Activated naive CD4-positive, alpha-beta T cell treated with anti-CD3 and anti-CD28 coated beads for 36 hours (primary cell): ENCODE data around the gene CDKN2B-AS1. TPM values are rescaled to one million over a fixed set of nuclear protein-coding genes. Genes with fewer than 3 reads are reported as not detected.

Source experiments
- CTCF ChIA-PET: fragments of 350-600 bp; sonication (Branson Sonifier 250); formaldehyde crosslinking; loops from one replicate; lab custom pipeline; 2021; ENCODE audit warnings: antibody characterized with exemption; lab: Charles Lee
- DNase-seq: peaks from one replicate; pipeline ENCODE4 v3.0.0-alpha.2; 2020
- H3K27ac Mint-ChIP-seq: one replicate; pipeline ENCODE4 v1.8.0; 2021; ENCODE audit warnings: mild to moderate bottlenecking, mixed read lengths
- H3K27me3 Mint-ChIP-seq: one replicate; pipeline ENCODE4 v1.8.0; 2021; ENCODE audit warnings: low read depth, mixed read lengths
- H3K36me3 Mint-ChIP-seq: one replicate; pipeline ENCODE4 v1.8.0; 2021; ENCODE audit warnings: low read depth, mixed read lengths
- H3K4me1 Mint-ChIP-seq: one replicate; pipeline ENCODE4 v1.8.0; 2021; ENCODE audit warnings: low read depth, mixed read lengths
- H3K4me3 Mint-ChIP-seq: one replicate; pipeline ENCODE4 v1.8.0; 2021; ENCODE audit warnings: mild to moderate bottlenecking, moderate library complexity, mixed read lengths
- H3K9me3 Mint-ChIP-seq: one replicate; pipeline ENCODE4 v1.8.0; 2021; ENCODE audit warnings: mixed read lengths
- intact Hi-C: fragments of 100-400 bp; cut with micrococcal nuclease; formaldehyde crosslinking; loops from one replicate; pipeline ENCODE4 v1.15.1; 2023
- total RNA-seq, 2 experiments: library from RNA; stranded (reverse); gene quantifications; one replicate each; pipeline ENCODE4 v1.2.3, GENCODE V29; 2021

CDKN2B-AS1 gene
- total RNA-seq, 2 experiments from 2014 or later: 0.24 TPM; not detected in 1

DNA sequence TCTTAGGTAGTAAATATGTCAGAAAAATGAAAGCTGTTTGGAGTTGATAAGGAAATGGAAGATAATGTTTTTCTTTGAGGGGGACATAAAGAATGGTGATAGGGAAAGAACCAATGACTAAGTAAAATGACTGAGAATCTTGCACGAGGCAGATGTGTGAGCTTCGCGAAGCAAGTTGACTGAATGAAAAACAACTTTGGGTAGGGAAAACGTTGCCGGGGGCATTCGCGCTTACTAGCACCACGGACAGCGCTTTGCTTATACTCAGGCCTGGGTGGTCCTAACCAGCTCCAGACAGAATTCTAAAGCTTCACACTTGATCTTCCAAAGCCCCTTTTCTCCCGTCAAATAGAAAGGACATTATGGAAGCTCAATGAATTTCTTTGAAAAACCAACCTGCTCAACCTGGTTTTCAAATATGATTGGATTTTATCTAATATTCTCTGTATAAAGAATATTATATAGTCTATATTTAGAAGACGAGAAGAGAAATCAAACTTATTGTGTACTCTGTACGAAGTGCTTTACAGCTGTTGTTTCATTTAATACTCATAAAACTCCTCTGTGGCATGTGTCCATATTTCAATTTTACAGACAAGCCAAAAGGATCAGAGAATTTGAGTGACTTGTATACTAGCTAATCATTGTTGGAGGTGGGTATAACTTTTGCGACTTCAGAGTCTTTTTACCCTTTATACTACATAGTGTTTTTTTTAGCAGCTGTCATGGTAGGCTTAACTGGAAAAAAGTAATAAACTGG is 16.5 kb downstream of the CDKN2B-AS1 start:
- DNase-seq: peak; percentile 40
- peaks cover 42% of the 10 kb centered on the region for H3K27me3 Mint-ChIP-seq

GRCh38 chr9:22022396-22022795 is 27.8 kb downstream of the CDKN2B-AS1 start:
- peaks cover 9% of the 10 kb centered on the region for H3K9me3 Mint-ChIP-seq
- no peaks in the 10 kb centered on the region for H3K36me3 Mint-ChIP-seq
- no peak overlapping the region for H3K27ac Mint-ChIP-seq
- DNase-seq: no peak
- peaks cover 52% of the 10 kb centered on the region for H3K27me3 Mint-ChIP-seq
- CTCF ChIA-PET: no interaction called here
- no peaks in the 10 kb centered on the region for H3K4me1 Mint-ChIP-seq
- intact Hi-C loops: no loop called here
- no peak overlapping the region for H3K4me3 Mint-ChIP-seq

More for the DNA sequence above, 16.5 kb downstream of the CDKN2B-AS1 start:
- intact Hi-C loops: no loop called here
- Mint-ChIP-seq H3K9me3 (peaks cover under 1% of the 10 kb centered on the region), H3K36me3 (no peaks in the 10 kb centered on the region), H3K4me1 (peaks cover 8% of the 10 kb centered on the region), H3K4me3 (no peak overlapping the region), H3K27ac (no peak overlapping the region)
- CTCF ChIA-PET: interaction anchor here (0.8 to 1.8 kb wide), 10 partner anchors 8 to 199 kb away, joined by 3 to 8 read pairs (median 3); no protein-coding TSS in a partner anchor

- H3K27ac Mint-ChIP-seq: no peak overlapping the region
- H3K36me3 Mint-ChIP-seq: no peaks in the 10 kb centered on the region
- H3K27me3 Mint-ChIP-seq: peaks cover 39% of the 10 kb centered on the region
- no peaks in the 10 kb centered on the region for H3K9me3 Mint-ChIP-seq
- no peaks in the 10 kb centered on the region for H3K4me1 Mint-ChIP-seq
- H3K4me3 Mint-ChIP-seq: no peak overlapping the region
- CTCF ChIA-PET: interaction anchor here (0.7 to 1.4 kb wide), 2 partner anchors 11 to 712 kb away, joined by 3 read pairs; no protein-coding TSS in a partner anchor
- DNase-seq: no peak
- intact Hi-C loops: no loop called here
Observed at GRCh38 chr9:22026696-22027095, 32.1 kb downstream of the CDKN2B-AS1 start.

DNA sequence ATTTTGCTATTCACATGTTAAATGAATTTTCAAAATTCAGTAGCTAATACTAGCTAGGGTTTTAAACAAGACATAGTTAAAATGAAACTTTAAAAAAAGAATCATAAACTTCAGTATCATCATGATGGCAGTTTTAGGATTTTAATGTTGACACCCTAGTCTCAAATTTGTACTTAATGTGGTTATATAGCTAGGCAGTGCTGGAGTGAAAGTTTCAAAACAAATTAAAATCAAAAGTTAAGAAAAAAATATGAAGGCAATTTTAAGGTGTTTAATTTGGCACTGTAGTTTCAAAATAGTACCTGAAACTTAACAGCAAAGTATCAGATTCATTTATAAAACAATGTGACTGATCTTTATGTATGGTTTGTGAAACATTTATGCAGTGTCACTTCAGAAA is 33.8 kb downstream of the CDKN2B-AS1 start:
- no peaks in the 10 kb centered on the region for H3K9me3 Mint-ChIP-seq
- CTCF ChIA-PET: interaction anchor here (1.1 to 1.5 kb wide), 3 partner anchors 9 to 215 kb away, joined by 3 to 4 read pairs (median 3); no protein-coding TSS in a partner anchor

DNA sequence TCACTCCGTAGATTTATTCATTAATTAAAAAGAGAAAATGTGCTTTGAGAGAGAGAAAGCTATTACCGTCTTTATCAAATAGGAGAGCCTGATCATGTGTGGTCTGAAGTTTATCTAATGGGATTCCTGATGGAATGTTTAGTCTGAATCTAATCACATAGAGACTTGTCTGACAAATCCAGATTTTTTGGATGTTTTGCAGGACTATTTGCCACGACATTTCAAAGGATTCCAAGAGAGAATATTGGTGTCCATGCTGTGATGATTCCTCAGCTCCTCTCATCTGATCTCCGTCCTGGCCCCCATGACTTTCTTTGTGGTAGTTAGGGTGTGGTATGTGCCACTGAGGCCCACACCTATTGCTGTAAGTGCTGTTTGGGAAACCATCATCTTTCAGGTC is 34.6 kb downstream of the CDKN2B-AS1 start:
- H3K9me3 Mint-ChIP-seq: no peaks in the 10 kb centered on the region
- no peak overlapping the region for H3K27ac Mint-ChIP-seq
- no peaks in the 10 kb centered on the region for H3K4me1 Mint-ChIP-seq
- peaks cover 20% of the 10 kb centered on the region for H3K27me3 Mint-ChIP-seq
- CTCF ChIA-PET: interaction anchor here (1.1 to 1.5 kb wide), 3 partner anchors 9 to 216 kb away, joined by 3 to 4 read pairs (median 3); partner anchors contain the start of gene CDKN2B
- intact Hi-C loops: no loop called here
- H3K4me3 Mint-ChIP-seq: no peak overlapping the region
- no peaks in the 10 kb centered on the region for H3K36me3 Mint-ChIP-seq
- no peak for DNase-seq

More for the DNA sequence above, 33.8 kb downstream of the CDKN2B-AS1 start:
- H3K36me3 Mint-ChIP-seq: no peaks in the 10 kb centered on the region
- H3K4me3 Mint-ChIP-seq: no peak overlapping the region
- no peaks in the 10 kb centered on the region for H3K4me1 Mint-ChIP-seq
- H3K27me3 Mint-ChIP-seq: peaks cover 26% of the 10 kb centered on the region
- no peak for DNase-seq
- intact Hi-C loops: no loop called here
- no peak overlapping the region for H3K27ac Mint-ChIP-seq

DNA sequence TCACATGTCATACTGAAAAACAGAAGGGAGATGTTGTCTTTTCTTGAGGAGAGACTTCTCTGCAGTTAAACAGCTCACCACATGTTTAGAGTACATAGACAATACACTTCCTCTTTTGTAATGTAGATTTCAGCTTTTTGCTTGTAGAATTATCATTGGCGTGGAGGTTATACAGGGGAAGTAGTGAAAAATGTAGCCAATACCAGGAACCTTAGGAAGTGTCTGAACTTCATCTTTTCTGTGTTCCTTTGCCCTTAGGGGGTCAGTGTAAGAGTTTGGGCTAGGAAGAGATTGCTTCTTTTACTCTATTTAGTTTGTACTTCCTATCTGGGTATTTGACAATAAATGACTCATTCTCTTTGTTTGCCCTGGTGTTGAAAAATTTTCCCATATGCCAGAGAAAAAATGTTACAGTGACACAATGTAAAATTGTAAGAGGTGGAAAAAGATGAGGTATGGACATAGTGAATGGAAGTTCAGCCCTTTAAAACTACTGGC is 35.6 kb downstream of the CDKN2B-AS1 start:
- no peaks in the 10 kb centered on the region for H3K36me3 Mint-ChIP-seq
- no peaks in the 10 kb centered on the region for H3K4me1 Mint-ChIP-seq
- peaks cover 19% of the 10 kb centered on the region for H3K27me3 Mint-ChIP-seq
- H3K4me3 Mint-ChIP-seq: no peak overlapping the region
- H3K9me3 Mint-ChIP-seq: no peaks in the 10 kb centered on the region
- H3K27ac Mint-ChIP-seq: no peak overlapping the region
- CTCF ChIA-PET: interaction anchor here (1.2 to 1.5 kb wide), 2 partner anchors 8 to 21 kb away, joined by 3 to 4 read pairs; partner anchors contain the start of gene CDKN2B
- intact Hi-C loops: loop anchor here (10.0 kb wide), 2 partner anchors 565 to 835 kb away; no protein-coding TSS in a partner anchor
- DNase-seq: no peak

DNA sequence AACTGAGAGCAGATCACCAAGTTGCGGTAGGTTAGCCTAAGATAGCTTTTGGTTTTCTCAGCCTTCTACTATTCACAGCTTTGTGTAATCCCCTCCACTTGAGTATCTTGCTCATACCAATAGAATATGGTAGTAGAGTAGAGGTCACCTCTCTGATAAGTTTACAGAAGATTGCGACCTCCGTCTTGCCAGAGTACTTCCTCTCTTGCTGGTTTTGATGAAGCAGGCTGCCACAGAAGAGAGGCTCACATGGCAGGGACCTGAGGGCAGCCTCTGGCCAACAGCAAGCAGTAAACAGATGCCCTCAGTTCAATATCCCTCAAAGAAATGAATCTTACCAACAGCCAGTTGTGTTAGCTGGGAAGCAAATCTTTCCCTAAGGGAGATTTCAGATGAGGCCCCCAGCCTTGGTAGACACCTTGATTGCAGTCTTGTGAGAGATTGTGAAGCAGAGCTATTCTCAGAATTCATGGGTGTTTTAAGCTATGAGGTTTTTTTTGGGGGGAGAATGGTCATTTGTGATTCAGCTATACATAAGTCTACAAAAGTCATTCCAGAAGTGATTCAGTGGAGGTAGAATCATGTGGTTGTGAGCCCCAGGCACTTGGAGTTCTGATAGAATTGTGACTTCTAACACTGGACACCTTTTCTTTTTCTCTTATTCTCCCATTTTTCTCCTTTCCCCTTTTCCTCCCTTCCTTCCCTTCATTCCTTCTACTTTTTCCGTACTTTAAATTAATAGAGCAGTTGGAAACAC is 37.2 kb downstream of the CDKN2B-AS1 start:
- no peak for DNase-seq
- Mint-ChIP-seq H3K9me3 (no peaks in the 10 kb centered on the region), H3K36me3 (no peaks in the 10 kb centered on the region), H3K27ac (no peak overlapping the region), H3K4me1 (no peaks in the 10 kb centered on the region), H3K4me3 (no peak overlapping the region), H3K27me3 (peaks cover 12% of the 10 kb centered on the region)
- CTCF ChIA-PET: interaction anchor here (0.6 kb wide), 1 partner anchor 201 kb away, joined by 4 read pairs; no protein-coding TSS in a partner anchor
- intact Hi-C loops: loop anchor here (10.0 kb wide), 2 partner anchors 567 to 837 kb away; no protein-coding TSS in a partner anchor

DNA sequence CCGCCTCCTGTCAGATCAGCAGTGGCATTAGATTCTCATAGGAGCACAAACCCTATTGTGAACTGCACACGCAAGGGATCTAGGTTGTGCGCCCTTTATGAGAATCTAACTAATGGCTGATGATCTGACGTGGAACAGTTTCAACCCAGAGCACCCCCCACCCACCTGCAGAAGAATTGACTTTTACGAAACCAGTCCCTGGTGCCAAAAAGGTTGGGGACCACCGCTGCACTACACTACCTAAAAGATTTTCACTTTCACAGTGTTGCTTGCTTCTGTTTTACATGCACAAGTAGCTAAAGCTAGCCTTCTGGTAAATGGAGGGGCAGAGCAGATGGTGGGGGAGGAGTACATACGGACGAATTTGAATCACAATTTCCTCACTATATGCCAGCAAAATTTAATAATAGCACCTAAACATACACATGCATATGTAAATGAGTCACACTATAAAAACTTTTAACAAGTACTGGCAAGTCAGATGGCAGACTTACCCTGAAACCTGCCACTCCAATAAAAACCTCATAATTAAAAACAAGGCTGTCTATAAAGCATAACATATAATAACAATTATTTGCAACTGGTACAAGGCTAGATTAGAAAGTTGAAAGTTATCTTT is 38.5 kb downstream of the CDKN2B-AS1 start:
- Mint-ChIP-seq H3K27ac (no peak overlapping the region), H3K9me3 (no peaks in the 10 kb centered on the region), H3K4me1 (peaks cover 4% of the 10 kb centered on the region), H3K36me3 (no peaks in the 10 kb centered on the region), H3K27me3 (peaks cover 11% of the 10 kb centered on the region), H3K4me3 (no peak overlapping the region)
- CTCF ChIA-PET: no interaction called here
- DNase-seq: no peak
- intact Hi-C loops: loop anchor here (10.0 kb wide), 2 partner anchors 568 to 838 kb away; no protein-coding TSS in a partner anchor

- CTCF ChIA-PET: interaction anchor here (0.6 to 3.4 kb wide), 4 partner anchors 12 to 84 kb away, joined by 3 to 20 read pairs (median 5); partner anchors contain the start of gene CDKN2B
- H3K27ac Mint-ChIP-seq: no peak overlapping the region
- DNase-seq: no peak
- intact Hi-C loops: loop anchor here (5.0 to 10.0 kb wide), 4 partner anchors 328 to 841 kb away; no protein-coding TSS in a partner anchor
- no peak overlapping the region for H3K4me3 Mint-ChIP-seq
- H3K4me1 Mint-ChIP-seq: peaks cover 4% of the 10 kb centered on the region
- no peaks in the 10 kb centered on the region for H3K36me3 Mint-ChIP-seq
- peaks cover 11% of the 10 kb centered on the region for H3K27me3 Mint-ChIP-seq
- no peaks in the 10 kb centered on the region for H3K9me3 Mint-ChIP-seq
Observed at GRCh38 chr9:22035591-22036011, 41.0 kb downstream of the CDKN2B-AS1 start.

DNA sequence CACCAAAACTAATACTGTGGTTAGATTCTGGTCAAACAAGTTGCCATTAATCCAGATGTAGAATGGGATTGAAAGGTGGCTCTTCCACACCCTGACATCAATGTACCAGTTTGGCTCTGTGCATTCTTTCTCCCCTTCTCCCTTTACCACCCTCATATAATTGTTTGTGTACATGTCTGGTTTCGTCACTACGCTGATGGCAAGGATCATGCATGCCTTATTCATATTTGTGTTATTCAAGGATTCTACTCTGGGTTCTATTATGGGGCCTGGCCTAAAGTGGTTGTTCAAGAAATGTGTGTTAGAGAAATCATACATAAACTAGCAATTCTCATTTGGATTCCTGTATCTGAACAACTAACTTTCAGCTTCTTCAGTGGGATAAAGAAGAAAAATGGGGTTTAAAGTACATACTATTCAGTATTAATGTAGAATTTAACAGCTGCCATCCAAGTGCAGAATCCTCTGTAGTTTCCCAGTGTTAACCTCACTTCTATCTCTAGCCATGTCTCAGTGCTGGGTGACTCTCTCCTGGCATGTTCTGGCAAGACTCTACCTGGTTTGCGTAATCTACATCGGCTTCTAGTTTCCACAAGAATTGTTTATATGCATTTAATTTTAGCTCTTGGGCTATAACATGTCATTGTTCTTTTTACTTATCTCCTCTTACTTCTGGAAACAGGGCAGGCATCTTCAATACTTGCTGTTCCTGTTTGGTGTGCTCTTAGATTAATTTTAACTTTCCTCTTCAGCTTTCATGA is 42.5 kb downstream of the CDKN2B-AS1 start:
- no peak for DNase-seq
- no peaks in the 10 kb centered on the region for H3K9me3 Mint-ChIP-seq
- H3K27me3 Mint-ChIP-seq: peaks cover 15% of the 10 kb centered on the region
- no peak overlapping the region for H3K4me3 Mint-ChIP-seq
- CTCF ChIA-PET: interaction anchor here (0.7 to 6.8 kb wide), 18 partner anchors 9 to 793 kb away, joined by 3 to 81 read pairs (median 4); partner anchors contain the start of gene CDKN2B
- intact Hi-C loops: loop anchor here (5.0 to 10.0 kb wide), 4 partner anchors 330 to 842 kb away; no protein-coding TSS in a partner anchor
- no peaks in the 10 kb centered on the region for H3K36me3 Mint-ChIP-seq
- peaks cover 9% of the 10 kb centered on the region for H3K4me1 Mint-ChIP-seq
- no peak overlapping the region for H3K27ac Mint-ChIP-seq
